ENCODE results near the gene ROR2. TPM values are rescaled to one million over a fixed set of nuclear protein-coding genes. Genes with fewer than 3 reads are reported as not detected.

ROR2 gene
- total and polyA plus RNA-seq, 2 donors (not counting 3 experiments of a cell fraction or from before 2014, with no cell fraction given), result not detected

DNA sequence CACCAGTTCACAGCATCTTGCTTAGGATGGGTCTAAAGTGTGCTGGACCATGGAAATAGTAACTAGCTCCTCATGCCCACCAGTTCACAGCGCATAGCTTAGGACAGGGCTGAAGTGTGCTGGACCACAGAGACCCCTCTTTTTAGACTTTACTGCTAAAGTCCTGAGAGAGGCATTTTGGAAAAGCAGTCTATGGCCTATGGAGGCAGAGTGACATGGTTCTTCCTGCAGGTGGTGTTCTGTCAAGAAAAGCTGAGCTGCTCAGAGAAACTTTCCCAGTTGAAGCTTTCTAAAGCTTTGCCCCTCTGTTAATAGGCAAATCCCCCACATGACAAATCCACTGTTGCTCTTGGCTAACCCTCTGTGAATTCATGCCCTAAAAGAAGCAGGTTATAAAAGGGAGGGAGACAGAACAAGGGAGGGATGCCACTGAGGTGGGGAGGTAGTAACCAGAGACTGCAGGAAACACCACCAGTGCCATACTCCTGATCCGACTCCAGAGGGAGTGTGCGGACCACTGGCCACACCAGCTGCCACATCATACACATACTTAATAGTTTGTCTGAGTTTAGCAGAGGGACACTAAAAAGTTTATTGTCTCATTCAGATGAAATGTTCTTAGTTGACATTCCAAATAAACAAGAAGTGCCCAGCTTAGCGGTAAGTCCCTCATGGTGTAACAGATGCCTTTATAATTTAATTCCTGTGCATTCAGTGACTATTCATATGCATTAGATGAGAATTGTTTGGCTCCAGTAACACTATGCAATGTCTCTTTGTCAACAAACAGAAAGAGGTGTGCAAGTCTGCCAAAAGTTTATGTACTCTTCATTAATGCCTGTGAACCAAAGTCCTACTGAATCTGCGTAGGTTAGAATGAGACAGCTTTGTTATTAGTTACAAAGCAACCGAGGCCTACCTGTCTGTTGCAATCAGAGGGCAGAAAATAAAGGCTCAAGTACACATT lies 290.2 kb downstream of the ROR2 start:
- Histone ChIP-seq H3K79me2 (ENCODE audit: control insufficient read depth, insufficient read depth, low read length) (no peaks in the 10 kb centered on the region), H3K9ac (replicated peaks; ENCODE audit: extremely low read depth, insufficient read depth, low read length) (no peak overlapping the region), H2AFZ (ENCODE audit: low read depth, low read length) (no peak overlapping the region), H3K27me3 (ENCODE audit: control insufficient read depth in 2 of 2, insufficient read depth in 2 of 2, low read length in 2 of 2) (no peaks in the 10 kb centered on the region), H3K4me3 (replicated peaks in 1 of 3; ENCODE audit: insufficient read depth in 1 of 3, low read depth in 1 of 3, low read length in 3 of 3) (no peak overlapping the region), H3K9me3 (replicated peaks; ENCODE audit: control insufficient read depth, insufficient read depth, low read length) (no peaks in the 10 kb centered on the region), H3K27ac (ENCODE audit: insufficient read depth, low read depth, low read length) (no peak overlapping the region), H3K4me2 (ENCODE audit: insufficient read depth, low read length) (no peak overlapping the region), H3K9me1 (replicated peaks; ENCODE audit: control insufficient read depth, extremely low read depth, insufficient read depth, low read length) (no peaks in the 10 kb centered on the region), H3K4me1 (ENCODE audit: control insufficient read depth, extremely low read depth, insufficient read depth, low read length) (no peaks in the 10 kb centered on the region), H3K36me3 (ENCODE audit: control insufficient read depth in 2 of 2, extremely low read depth in 1 of 2, insufficient read depth in 2 of 2, low read length in 2 of 2) (no peaks in the 10 kb centered on the region), H4K20me1 (replicated peaks; ENCODE audit: control insufficient read depth, extremely low read depth, insufficient read depth, low read length) (no peaks in the 10 kb centered on the region)
- FAIRE-seq, result peak; percentile 68
- intact Hi-C loops (cut with micrococcal nuclease), result loop anchor here (2.0 kb wide), 1 partner anchor 67 kb away; no protein-coding TSS in a partner anchor
- dilution Hi-C loops (cut with MboI; ENCODE audit: extremely low pct_ligation_motif_present, low sequenced_read_pairs), result no loop called here
- no TSS peak for BruUV-seq (replicated peaks)
- ChIA-PET POLR2A (no interaction called here), CTCF (interaction anchor here (1.1 to 1.8 kb wide), 2 partner anchors 67 to 745 kb away, joined by 7 to 15 read pairs; no protein-coding TSS in a partner anchor)
- no peak for DNase-seq (ENCODE audit: low read depth, low spot score)
- TF ChIP-seq JUN (IDR thresholded peaks at IDR 0.05; ENCODE audit: borderline replicate concordance, insufficient read depth, insufficient read length, low read depth) (no peak), GATA2 (IDR thresholded peaks at IDR 0.05; ENCODE audit: insufficient read depth, insufficient read length, low read depth, low read length) (no peak)
- TF ChIP-seq, protein P1, sequence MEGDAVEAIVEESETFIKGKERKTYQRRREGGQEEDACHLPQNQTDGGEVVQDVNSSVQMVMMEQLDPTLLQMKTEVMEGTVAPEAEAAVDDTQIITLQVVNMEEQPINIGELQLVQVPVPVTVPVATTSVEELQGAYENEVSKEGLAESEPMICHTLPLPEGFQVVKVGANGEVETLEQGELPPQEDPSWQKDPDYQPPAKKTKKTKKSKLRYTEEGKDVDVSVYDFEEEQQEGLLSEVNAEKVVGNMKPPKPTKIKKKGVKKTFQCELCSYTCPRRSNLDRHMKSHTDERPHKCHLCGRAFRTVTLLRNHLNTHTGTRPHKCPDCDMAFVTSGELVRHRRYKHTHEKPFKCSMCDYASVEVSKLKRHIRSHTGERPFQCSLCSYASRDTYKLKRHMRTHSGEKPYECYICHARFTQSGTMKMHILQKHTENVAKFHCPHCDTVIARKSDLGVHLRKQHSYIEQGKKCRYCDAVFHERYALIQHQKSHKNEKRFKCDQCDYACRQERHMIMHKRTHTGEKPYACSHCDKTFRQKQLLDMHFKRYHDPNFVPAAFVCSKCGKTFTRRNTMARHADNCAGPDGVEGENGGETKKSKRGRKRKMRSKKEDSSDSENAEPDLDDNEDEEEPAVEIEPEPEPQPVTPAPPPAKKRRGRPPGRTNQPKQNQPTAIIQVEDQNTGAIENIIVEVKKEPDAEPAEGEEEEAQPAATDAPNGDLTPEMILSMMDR (IDR thresholded peaks at IDR 0.05; ENCODE audit: extremely low read depth in 1 of 2, insufficient read depth in 1 of 2, low read depth in 1 of 2, low read length in 2 of 2), result peak; percentile 35 to 37

Data from endothelial cell of umbilical vein (primary cell).